ENCODE data around the gene OR5A2.
"Not testable (repeated sequence)": the region's sequence is repeated elsewhere in the genome, so short reads cannot be mapped to it uniquely, and the experiment has no call there.

The OR5A2 gene

DNA sequence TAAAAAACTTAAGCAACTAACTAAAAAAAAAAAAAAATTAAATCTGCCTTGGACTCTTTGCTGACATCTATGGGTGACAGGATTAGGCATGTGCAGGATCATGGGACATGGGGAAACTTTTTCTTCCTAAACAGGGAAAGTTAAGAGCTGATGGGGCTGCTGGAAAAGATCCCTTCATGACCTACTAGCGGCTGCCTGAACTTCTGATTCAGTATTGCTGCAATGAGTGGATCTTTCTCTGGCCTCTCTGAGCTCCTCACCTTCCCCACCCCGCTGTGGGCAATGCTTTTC is 25.0 kb downstream of the OR5A2 start:
- in situ Hi-C loops (cut with HindIII; ENCODE audit: low pct_ligation_motif_present, low pct_unique_long_range_greater_than_20kb, low sequenced_read_pairs) = no loop called here
- no peak for DNase-seq

DNA sequence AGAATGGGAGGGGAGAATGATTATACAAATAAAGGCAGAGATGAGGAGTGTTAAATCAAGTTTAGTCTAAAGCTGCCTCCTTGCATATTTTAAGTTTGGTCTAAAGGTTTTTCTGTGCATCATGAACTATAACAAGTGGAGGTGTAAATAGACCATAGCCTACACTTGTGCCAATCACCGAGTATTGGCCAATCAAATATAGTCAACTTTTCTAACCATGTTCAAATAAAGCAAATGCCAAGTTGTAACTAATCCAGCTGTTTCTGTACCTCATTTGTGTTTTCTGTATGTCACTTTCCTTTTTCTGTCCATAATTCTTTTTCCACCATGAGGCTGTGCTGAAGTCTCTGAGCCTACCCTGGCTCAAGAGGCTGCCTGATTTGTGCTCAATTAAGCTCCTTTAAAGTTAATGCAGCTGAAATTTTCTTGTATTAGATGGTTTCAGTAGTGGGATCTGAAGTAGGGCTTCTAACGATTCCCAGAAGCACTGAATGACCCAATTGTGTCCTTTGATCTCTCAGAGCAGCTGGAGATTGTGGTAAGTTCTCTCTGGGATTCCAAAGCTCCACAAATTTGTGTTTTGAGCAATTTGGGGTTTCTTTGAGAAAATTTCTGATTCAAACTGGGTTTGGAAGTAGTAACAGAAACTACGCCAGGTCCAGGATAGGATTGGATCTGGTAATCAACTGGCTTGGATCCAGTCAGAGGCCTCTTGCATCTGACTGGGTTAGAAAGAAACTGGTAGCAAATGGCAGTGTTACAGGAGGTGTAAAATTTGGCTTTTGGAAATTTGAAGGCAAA is 25.6 kb downstream of the OR5A2 start:
- no peak for DNase-seq
- in situ Hi-C loops (cut with HindIII; ENCODE audit: low pct_ligation_motif_present, low pct_unique_long_range_greater_than_20kb, low sequenced_read_pairs) = no loop called here

DNA sequence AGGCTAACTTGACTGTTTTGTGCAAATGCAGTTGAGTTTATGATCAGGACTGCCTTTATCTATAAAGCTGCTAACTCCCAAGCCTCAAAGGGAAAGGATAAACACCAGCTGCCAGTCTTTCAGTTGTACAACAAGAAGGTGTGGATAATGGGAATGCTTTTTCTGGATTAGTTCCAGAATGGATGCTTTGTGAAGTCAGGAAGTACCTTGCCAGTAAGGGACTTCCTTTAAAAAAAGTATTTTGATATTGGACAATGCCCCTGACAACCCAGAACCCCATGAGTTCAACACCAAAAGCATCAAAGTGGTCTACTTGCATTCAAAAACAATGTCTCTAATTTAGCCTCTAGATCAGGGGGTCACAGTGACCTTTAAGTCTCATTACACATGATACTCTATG is 32.0 kb downstream of the OR5A2 start:
- in situ Hi-C loops (cut with HindIII; ENCODE audit: low pct_ligation_motif_present, low pct_unique_long_range_greater_than_20kb, low sequenced_read_pairs) = no loop called here
- DNase-seq = no peak

DNA sequence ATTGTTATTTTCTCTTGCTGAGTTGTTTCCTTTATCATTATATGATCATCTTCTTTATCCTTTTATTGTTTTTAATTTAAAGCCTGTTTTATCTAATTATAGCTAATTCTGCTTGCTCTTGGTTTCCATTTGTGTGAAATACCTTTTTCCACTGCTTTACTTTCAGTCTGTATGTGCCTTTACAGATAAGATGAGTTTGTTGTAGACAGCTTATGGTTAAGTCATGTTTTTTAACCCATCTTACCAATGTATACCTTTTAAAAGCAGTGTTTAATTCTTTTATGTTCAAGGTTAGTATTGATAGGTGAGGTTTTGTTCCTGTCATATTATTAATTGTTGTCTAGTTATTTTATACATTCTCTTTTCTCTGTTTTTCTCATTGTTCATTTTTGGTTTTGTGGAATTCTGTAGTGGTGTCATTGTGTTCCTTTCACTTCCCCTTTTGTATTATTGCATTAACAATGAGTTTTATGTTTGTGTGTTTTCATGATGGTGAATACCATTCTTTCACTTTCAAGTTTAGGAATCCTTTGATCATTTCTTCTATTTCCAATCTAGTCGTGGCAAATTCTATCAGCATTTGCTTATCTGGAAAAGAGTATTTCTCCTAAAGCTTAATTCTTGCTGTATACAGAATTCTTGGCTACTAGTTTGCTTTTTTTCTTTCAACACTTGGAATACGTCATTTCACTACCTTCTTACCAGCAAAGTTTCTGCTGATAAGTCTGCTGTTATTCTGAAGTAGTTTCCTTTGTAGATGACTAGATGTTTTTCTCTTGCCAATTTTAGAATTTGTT is 45.8 kb downstream of the OR5A2 start:
- DNase-seq = no peak
- in situ Hi-C loops (cut with HindIII; ENCODE audit: low pct_ligation_motif_present, low pct_unique_long_range_greater_than_20kb, low sequenced_read_pairs) = no loop called here

DNA sequence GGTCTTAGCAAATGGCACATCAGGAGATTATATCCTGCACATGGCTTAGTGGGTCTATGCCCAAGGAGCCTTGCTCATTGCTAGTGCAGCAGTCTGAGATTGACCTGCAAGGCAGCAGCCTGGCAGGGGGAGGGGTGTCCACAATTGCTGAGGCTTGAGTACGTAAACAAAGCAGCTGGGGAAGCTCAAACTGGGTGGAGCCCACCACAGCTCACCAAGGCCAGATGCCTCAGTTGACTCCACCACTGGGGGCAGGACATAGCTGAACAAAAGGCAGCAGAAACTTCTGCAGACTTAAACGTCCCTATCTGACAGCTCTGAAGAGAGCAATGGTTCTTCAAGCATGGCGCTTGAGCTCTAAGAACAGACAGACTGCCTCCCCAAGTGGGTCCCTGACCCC is 53.9 kb downstream of the OR5A2 start:
- DNase-seq; in situ Hi-C loops (cut with HindIII; ENCODE audit: low pct_ligation_motif_present, low pct_unique_long_range_greater_than_20kb, low sequenced_read_pairs): not testable (repeated sequence)

DNA sequence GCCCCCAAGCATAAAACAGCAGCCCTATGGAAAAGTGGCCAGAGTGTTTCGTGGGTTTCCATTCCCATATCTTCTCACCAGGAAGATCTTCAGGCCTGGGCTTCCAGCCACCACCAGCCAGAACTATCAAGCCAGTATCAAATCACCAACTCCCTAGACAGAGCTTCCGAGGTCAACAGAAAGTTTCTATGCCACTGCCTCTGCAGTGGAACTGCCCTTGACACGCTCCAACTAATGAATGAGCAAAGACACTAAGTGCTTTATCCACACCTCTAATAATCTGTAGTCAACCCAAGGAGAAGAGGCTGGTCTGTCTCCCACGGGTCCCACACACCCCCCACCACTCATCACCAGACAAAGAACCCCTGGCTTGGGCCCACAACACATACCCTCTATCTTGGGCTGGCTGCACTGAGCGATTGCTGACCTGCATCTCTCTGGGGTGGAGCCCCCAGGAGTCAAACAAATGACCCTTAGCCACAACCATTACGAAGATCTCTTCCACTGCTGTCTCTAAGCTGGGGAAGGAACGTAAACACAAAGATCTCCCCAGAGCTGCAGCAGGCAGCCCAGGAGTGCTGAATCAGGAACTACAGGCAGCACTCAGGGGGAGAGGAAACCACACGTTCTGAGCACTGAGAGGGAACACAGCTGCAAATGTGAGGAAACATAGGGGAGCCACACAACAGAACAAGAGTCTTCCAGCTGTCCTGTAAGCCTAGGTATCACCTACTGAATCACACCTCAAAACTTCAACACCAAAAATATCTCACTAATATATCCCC is 57.8 kb downstream of the OR5A2 start:
- no peak for DNase-seq
- in situ Hi-C loops (cut with HindIII; ENCODE audit: low pct_ligation_motif_present, low pct_unique_long_range_greater_than_20kb, low sequenced_read_pairs) = no loop called here
